Left forelimb (tissue), 1 donor: ENCODE measurements around the gene CDC42EP4.

Experiments used
- DNase-seq: peaks from one replicate; pipeline ENCODE4 v3.0.0-alpha.2; 2018; ENCODE audit warnings: low spot score

The CDC42EP4 gene

DNA sequence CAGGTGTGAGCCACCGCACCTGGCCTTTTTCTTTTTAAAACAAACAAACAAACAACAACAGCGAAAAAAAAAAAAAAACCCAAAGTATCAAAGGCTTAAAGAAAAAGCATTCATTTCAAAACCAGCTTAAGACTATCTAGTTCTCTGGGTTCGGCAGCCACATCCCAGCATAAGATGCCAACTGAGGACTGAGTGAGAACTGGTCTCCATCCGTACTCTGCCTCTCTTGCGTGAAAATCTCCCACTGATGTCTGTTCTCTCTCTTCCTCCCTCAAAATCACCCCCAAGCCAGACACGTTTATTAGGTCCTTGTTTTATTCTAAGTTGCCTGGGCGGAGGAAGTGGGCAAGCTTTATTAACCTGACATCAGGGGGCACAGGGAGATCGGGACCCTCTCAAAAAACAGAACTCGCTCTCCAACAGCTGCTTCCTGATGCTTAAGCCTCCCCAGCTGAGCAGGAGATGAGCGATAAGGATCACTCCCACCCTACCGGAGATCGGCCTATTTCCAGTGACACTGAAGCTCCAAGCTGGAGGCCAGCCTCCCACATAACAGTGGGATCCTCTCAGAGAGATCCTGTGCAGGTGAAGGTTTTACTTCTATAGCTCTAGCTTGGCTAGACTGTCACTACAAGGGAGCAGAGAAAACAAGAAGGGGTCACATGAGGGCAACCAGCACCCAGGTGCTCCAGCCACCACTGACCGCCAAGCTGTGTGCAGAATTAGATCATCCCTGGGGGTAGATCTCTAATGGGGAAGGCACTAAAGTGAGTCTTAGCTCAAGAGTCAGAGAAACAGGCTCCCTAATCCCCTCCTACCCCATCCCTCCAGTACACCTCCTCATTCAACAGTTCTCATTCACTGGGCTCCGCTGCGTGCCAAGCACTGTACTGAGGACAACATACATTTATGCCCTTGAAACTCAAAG is 13.6 kb downstream of the CDC42EP4 start:
- DNase-seq, result no peak

DNA sequence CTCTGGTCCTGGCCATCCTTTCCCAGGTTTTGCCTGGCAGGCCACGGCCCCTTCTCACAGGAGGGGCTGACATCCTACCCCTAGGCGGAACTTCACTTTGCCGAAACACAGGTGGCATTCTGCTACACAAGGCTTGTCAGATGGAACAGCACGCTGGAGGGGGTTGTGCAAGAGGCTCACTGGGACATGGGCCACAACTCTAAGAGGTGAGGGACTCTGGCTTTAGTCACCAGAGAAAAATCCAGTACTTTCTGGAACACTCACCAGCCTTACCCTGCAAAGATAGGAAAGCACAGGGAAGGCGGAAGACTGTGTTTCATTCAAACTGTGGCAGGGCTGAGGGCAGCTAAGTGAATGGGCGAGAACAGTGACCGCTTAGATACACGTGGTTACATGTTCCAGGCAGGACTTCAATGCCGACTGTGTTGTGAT is 18.3 kb downstream of the CDC42EP4 start:
- no peak for DNase-seq

DNA sequence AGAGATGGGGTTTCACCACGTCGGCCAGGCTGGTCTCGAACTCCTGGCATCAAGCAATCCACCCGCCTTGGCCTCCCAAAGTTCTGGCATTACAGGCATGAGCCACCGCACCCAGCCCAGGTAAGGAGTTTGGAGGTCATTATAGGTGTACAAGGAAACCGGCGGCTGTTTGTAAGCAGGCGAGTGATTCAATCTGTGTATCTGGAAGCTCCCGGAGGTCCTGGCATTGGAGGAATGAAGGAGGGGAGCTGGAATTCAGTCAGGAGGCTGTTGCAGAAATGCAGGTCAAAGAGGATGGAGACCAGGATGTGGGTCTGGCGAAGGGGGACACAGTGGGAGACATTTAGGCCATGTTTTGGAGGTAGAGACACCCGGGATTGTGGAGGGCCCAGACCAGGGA is 18.8 kb downstream of the CDC42EP4 start:
- DNase-seq, result no peak

DNA sequence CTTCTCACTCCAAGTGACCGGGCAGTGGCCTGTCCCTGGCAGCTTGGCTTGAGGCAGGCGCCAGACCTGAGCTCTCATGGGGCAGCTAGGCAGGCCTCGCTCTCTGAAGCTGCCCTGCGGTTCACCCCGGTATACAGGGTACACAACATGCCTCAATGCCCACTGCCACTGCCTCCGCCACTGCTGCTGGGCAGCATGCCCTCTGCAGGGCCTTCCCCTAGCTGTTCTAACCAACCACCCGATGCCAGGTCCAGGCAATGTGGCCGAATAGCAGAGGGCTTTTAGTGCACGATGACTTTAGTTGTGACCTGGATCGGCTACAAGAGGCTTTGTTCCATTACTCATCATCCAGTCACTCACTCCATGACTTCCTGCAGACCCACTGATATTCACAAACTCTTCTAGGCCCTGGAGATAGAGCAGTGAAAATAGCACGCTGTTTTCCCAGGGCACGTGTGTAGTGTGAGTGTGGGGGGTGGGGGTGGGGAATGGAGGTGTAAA is 19.7 kb downstream of the CDC42EP4 start:
- no peak for DNase-seq

DNA sequence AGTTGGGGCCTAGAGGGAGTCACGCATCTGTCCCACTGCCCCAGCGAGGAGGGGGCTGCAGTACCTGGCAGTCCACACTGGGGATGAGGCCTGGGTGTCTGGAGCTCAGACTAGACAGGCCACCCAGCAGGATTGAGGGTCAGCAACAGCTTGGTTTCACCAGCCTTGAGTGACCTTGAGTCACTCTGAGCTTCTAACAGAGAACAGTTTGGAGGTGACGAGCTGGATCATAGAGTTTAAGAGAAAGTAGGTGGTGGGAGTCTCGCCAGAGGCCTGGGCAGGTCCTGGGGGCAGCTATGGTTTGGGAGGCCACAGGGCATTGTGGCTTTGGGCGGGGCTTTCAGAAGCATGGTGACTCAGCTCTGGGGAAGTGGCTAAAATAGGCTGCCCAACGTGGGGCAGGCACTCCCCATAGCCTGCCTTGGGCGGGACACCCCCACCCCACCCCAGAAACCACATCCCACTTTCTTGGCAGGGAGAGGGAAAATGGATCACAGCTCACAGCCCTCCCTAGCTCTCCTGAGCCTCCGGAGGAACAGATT is 20.5 kb downstream of the CDC42EP4 start:
- no peak for DNase-seq

DNA sequence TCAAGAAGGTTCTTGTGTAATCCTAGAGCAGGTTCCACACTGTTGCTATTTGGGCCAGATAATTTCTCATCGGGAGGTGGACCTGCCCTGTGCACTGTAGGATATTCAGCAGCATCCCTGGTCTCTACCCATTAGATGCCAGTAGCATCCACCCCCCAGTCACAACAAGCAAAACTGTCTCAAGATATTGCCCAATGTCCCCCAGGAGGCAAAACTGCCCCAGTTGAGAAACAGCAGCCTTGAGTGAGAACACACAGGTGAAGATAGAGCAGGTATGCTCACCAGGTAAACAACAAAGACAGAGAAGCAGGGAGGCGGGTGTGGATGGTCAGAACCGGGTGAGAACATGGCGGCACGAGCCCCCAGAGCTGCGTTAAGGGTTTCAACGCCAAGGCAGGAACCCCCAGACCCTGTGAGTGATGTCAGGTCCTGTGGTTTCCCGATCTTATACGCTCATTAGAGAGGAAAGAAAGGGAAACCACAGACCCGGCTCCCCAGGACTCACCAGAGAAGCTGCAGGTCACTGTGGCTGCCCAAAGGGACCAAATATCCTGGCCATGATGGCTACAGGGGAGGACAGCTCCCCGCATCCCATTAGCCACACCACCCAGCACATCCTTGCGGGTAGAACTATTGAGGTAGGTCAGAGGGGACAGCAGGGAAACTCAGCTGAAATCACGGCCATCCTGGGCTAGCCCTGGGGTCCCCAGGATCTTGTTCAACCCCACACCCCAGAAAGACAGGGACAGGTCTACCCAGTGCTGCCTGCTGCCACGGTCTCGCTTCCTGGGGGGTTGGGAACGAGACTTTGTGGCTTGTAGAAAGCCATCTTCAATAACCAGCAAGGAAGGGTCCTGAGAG is 21.2 kb downstream of the CDC42EP4 start:
- DNase-seq, result no peak

DNA sequence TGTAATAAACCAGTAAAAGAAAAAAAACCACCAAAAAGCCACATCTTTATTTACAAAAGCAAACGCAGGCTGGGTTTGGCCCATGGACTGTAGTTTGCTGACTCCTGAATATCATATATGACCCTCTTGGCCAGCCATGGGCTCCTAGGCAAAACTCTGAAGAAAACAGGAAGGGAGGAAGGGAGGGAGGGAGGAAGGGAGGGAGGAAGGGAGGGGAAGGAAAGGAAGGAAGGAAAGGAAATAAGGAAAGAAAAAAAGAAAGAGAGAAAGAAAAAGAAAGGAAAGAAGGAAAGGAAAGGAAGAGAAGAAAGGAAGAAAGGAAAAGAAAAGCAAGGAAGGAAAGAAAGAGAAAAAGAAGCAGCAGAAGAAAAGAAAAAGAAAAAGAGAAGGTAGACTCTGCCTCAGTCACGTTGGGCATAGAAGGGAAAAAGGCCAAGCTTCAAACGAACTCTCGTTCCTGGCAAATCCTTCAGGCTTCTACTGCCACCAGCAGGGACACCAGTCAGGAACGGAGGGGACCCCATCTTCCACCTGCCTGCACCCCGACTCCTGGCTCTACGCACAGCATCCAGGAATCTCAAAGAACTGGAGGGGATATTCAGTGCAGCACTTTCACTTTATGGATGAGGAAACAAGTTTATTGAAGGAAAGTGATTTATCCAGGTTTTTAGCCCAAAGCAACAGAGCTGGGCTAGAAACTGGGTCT is 22.1 kb downstream of the CDC42EP4 start:
- no peak for DNase-seq

DNA sequence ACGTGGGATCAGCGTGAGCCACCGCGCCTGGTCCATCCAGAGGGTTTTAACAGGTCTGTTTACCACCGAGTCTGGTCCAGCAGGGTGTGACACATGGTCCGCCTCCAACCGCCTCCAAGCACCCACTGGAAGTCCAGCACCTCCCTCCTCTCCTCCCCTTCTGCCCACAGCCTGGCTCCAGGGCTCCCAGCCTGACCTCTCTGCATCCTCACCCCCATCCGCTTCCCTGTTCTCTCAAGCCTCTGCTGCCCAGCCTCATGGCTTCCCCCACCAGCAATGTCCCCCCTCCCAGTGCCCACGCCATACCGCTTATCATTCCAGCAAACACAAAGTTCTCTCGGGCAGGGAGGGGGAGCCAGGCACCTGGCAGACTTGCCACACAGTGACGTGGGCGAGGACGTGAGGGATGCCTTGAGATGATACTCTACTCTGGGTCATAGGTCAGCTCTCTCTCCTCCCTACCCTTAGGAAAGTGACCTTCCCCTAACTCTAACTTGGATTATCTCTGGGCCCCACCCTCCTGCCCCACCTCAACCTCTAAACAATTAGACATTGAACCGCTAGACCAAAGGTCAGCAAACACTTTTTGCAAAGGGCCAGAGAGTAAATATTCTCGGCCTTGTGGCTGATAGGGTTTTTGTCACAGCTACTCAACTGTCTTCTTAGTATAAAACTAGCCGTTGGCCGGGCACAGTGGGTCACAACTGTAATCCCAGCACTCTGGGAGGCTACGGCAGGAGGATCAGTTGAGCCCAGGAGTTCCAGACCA is 23.1 kb downstream of the CDC42EP4 start:
- DNase-seq, result no peak

DNA sequence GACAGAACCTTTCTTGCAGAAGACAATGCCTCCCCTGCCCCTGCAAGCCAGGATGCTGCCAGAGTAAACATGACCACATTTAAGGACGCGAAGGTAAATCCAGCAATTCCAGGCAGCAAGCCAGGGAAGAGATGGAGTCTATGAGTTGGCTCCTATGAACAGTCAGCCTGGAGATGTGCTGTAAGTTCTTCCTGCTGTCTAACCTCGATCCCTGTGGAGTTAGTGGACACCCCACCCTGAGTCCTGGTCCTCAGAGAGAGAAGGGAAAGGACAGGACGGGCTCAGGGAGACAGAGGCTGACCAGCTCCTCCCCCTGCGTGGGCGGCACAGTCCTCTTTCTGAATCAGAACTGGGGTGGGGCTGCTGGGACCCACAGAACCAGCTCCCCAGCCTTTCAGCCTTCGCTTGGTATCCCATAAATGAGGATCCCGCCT is 24.9 kb downstream of the CDC42EP4 start:
- no peak for DNase-seq

DNA sequence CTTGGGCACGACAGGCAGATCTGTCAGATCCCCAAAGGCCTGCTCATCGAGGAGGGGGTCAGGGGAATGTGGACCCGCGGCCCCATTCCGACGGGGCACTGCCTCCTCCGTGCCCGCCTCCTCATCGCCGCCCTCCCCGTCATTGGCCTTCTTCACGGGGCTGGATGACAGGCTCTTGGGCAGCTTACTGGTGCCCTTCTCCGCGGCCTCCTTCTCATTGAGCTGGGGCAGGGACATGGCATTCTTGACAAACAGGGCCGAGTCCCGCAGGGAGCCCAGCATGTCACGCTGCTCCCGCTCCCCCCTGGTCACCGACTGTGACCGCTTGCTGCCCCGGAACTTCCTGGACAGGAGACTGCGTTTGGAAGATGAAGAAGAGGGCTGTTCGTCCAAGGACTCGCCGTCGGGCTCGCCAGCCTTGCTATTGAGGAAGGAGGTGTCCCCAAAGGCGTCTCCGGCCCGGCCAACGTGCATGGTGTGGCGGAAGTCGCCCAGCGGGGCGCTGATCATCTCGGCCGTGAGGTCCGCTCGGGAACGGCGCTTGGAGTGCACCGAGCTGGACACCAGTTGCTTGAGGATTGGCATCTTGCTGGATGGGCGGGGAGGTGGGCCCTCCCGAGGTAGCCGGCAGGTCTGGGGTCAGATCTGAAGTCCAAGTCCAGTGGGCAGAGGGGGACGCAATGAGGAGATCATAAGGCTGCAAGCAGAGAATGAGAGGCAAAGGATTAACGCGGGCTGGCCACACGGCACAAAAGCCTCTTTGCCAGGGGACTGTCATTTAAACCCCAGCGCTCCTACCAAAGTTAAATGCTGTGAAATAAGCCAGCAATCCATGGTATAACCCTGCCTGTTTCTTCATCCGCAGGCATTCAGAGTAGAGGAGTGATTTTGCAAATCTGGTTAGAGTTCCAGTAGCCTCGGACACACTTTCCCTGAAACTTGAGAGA is 25.6 kb downstream of the CDC42EP4 start:
- no peak for DNase-seq

DNA sequence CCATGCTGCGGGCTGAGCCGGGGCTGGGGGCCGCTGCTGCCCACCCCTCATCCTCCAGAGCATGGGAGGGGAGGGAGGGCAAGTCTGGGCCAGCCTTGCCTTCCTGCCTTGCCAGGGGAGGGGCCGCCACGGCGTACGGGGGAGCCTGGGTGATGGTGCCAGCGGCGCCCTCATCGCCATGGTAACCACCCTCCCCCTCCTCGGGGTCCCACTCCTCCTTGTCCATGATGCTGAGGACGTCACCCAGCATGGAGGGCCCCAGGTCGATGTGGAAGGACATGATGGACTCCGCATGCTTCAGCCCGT is 26.2 kb downstream of the CDC42EP4 start:
- DNase-seq, result no peak

DNA sequence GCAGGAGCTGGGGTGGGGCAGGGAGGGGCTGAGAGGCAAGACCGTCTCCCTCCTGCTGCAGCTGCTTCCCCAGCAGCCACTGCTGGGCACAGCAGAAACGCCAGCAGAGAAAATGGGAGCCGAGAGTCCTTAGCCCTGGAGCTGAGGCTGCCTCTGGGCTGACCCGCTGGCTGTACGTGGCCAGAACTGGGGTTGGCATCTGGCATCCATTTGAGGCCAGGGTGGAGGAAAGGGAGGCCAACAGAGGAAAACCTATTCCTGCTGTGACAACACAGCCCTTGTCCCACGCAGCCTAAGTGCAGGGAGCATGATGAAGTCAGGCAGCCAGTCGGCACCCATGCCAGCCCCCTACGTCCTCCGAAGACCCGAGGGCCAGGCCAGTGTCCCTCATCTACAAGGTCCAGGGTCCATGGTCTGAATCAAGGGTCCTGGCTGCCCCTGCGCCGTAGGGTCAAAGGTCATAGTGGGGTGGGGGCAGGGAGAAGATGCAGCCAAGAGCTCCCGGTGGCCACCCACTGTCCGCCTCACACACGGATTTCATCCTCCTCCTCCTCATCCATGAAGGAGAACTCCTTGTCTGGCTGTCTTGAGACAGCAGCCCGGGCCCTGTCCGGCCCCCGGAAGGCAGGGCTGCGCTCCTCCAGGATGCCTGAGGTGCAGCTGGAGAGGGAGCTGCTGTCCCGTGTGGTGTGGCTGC is 26.7 kb downstream of the CDC42EP4 start:
- DNase-seq, result no peak

DNA sequence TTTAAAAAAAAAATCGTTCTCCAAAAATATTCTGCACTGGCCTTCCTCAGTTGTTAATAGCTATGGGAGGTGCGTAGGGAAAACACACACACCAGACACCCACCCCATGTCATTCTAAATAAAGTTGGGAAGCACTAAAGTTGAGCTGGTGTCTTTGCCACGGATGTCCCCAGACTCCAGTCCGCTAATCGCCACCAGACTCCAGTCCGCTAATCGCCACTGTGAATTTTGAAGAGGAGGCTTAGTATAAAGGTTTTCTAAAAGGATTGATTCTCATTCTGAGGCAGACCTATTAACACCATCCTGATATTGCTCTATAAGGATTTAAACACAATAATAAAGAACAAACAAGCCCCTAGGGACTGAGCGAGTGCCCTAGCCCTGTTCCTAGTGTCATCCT is 27.4 kb downstream of the CDC42EP4 start:
- DNase-seq, result no peak

DNA sequence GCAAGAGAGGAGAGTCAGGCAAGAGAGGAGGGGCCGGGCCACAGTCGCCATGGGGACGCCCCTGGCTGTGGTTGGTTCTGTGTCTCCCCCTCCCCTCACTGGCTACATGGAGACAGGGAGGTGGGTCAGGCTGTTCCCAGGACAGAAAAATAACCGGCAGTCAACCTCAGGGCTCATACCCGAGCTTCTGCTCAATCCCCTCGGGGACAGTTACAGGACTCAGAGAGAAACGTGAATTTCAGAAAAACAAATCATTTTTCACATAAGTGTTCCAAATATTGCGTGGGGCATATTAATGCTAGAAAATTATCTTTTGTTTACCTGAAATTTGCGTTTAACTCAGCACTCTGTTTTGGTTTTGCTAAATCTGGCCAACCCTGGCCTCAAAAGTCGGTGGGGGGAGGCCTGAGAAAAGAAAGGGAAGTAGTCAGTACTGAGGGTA is 27.9 kb downstream of the CDC42EP4 start:
- DNase-seq, result no peak

DNA sequence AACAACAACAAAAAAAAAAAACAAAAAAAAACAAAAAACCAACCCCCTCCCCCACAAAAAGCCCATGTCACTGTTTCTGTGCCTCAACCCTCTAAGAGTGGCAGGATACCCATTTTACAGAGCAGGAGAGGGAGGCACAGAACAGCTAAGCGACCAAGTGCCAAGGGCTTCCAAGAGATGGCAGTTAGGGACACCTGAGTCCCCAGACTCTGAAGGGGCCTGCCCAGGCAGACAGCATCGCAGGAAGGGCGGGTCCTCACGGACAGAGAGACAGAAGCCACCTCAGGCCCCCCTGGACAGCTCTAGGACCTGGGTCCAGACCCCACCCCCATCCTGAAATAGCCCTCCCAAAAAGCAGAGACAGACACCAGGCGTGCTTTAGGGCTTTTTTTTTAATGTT is 28.6 kb downstream of the CDC42EP4 start:
- no peak for DNase-seq

DNA sequence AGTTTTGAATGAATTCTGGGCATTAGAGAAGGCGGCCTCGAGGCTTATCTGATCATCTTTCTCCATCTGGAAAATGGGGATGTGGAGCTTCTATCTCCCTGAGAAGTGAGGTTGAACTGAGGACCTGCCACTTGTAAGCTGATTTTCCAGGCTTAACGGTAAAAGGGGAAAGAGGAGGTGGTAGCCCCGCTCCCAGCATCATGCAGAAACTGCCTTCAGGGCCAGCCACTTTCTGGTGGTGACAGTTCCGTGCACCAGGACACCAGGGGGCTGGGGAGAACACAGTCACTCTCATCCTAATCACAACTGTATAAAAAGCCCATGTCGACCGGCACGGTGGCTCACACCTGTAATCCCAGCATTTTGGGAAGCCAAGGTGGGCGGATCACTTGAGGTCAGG is 29.2 kb downstream of the CDC42EP4 start:
- DNase-seq, result no peak

DNA sequence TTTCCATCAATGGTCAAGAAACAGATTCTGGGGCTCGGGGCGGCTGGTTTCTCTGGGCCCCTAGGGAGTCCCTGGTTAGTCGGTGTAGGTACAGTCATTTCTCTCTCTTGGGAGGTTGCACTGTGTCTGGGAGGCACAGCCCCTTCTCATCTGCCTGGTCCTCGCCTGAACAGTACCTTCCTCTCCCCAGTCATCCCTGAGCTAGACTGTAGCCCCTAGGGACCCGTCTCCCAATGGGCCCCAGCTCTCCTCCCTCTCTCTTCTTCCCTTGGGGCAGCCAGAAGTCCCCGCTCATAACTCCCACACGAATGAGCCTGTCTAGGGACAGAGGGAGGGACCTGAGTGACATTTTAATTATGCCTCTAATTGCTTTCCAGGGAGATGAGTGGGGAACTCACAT is 29.9 kb downstream of the CDC42EP4 start:
- no peak for DNase-seq

DNA sequence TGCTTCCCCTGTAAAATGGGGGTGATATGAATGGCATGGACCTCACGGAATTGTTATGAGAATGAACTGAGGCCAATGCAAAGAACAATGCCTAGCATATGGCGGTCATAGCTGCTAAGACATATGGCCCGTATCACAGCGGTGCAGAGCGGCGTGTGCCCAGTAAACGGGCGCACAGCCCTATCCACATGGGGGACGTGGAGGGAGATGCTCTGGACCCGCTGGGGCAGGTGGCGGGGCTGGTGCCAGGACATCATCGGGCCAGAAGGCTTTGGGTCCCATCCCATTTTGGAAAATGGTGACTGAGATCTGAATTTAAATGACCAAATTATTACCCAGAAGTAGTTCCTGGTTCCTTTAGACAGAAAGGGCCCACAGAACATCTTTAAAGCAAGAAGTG is 31.6 kb downstream of the CDC42EP4 start:
- no peak for DNase-seq

DNA sequence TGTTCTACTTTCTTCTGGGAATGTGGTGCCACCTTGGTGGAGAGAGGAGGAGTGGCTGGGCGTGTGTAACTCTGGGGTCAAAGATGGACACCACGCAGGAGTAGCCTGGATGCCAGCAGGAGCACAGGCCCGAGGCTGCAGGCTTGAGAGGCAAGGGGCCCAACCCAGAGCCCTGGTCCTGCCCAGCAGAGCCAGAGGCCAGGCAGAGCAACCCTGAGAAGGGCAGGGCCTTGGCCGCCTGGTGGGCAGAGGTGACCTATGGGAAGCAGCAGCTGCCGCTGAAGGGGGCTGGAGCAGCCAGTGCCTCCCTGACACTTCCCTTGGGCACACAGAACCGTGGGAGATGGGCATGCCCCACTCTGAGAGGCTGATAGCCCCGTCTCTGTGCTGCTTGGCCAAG is 32.1 kb downstream of the CDC42EP4 start:
- no peak for DNase-seq
